B cell (primary cell): ENCODE results near the gene PLAU. TPM values are rescaled to one million over a fixed set of nuclear protein-coding genes. Genes with fewer than 3 reads are reported as not detected.

Experiments used
- ATAC-seq: fragments of 200-7000 bp; cut with Tn5 transposase; one replicate; pipeline ENCODE4 v1.10.0; 2021; ENCODE audit warnings: low read depth, mild to moderate bottlenecking, moderate number of reproducible peaks, moderate library complexity
- CTCF ChIA-PET: fragments of 350-600 bp; sonication (Branson Sonifier 250); formaldehyde crosslinking; loops from one replicate; lab custom pipeline; 2021; ENCODE audit warnings: antibody characterized with exemption, inconsistent platforms; lab: Charles Lee
- POLR2A ChIA-PET: fragments of 350-600 bp; sonication (Branson Sonifier 250); formaldehyde crosslinking; loops from one replicate; lab custom pipeline; 2021; ENCODE audit warnings: antibody characterized with exemption; lab: Charles Lee
- DNase-seq: peaks from one replicate; pipeline ENCODE4 v3.0.0; 2013
- H2AFZ ChIP-seq: 2 replicates; pipeline ENCODE4 v1.6.1; 2012; ENCODE audit warnings: mild to moderate bottlenecking, low read depth, low read length; ENCODE audit not compliant: insufficient read depth, poor library complexity, severe bottlenecking
- H3K27ac ChIP-seq, 2 donors: 1 replicate in 1 of 2; 2 replicates in 1 of 2; pipeline ENCODE4 v1.5.1; 2012 to 2013; ENCODE audit warnings: low read length in 2 of 2, mild to moderate bottlenecking in 2 of 2, moderate library complexity in 1 of 2
- H3K27me3 ChIP-seq, 4 experiments: fragments of 200-600 bp in 1 of 4; sonication (generic) in 1 of 4; replicated peaks in 1 of 4; 1 replicate in 2 of 4; 2 replicates in 2 of 4; pipeline versions ENCODE4 v1.6.1 to v1.7.0; 2013 to 2016; ENCODE audit warnings: low read length in 3 of 4, mild to moderate bottlenecking in 2 of 4, mixed read lengths in 1 of 4, moderate library complexity in 1 of 4; ENCODE audit not compliant: insufficient read depth in 4 of 4, control insufficient read depth in 3 of 4; ENCODE audit errors: control extremely low read depth in 1 of 4
- H3K36me3 ChIP-seq, 2 experiments: replicated peaks in 1 of 2; 1 replicate in 1 of 2; 2 replicates in 1 of 2; pipeline versions ENCODE4 v1.6.1 to v1.7.1; 2013; ENCODE audit warnings: low read length in 1 of 2; ENCODE audit not compliant: insufficient read depth in 2 of 2, control insufficient read depth in 1 of 2; ENCODE audit errors: control extremely low read depth in 1 of 2, extremely low read depth in 1 of 2
- H3K4me1 ChIP-seq, 2 donors: fragments of 200-600 bp in 1 of 2; sonication (generic) in 1 of 2; 1 replicate in 1 of 2; 2 replicates in 1 of 2; pipeline versions ENCODE4 v1.5.1 to v1.6.1; 2013 to 2017; ENCODE audit warnings: low read length in 2 of 2; ENCODE audit not compliant: control insufficient read depth in 2 of 2, insufficient read depth in 2 of 2
- H3K4me2 ChIP-seq: replicated peaks from 2 replicates; pipeline ENCODE3; 2012; ENCODE audit warnings: mild to moderate bottlenecking, low read depth, low read length; ENCODE audit not compliant: poor library complexity, severe bottlenecking
- H3K4me3 ChIP-seq, 5 experiments: fragments of 200-600 bp in 1 of 5; sonication (generic) in 1 of 5; 1 replicate in 3 of 5; 2 replicates in 2 of 5; pipeline versions ENCODE4 v1.5.1 to v1.7.0; 2011 to 2016; ENCODE audit warnings: low read length in 4 of 5, mild to moderate bottlenecking in 4 of 5, low read depth in 2 of 5, control low read depth in 1 of 5, moderate library complexity in 1 of 5; ENCODE audit not compliant: insufficient read depth in 1 of 5; ENCODE audit errors: control extremely low read depth in 1 of 5, extremely low read depth in 1 of 5
- H3K79me2 ChIP-seq: fragments of 200-600 bp; sonication (generic); one replicate; pipeline ENCODE4 v1.6.0; 2016; ENCODE audit warnings: low read length; ENCODE audit not compliant: control insufficient read depth, insufficient read depth
- H3K9ac ChIP-seq: fragments of 200-600 bp; sonication (generic); 2 replicates; pipeline ENCODE4 v1.6.1; 2017; ENCODE audit warnings: mild to moderate bottlenecking, low read length, moderate library complexity
- H3K9me3 ChIP-seq, 3 donors: one replicate each; pipeline versions ENCODE4 v1.6.1 to v1.7.1; 2013; ENCODE audit warnings: low read length in 2 of 3; ENCODE audit not compliant: control insufficient read depth in 2 of 3, insufficient read depth in 1 of 3; ENCODE audit errors: control extremely low read depth in 1 of 3
- H4K20me1 ChIP-seq: 2 replicates; pipeline ENCODE4 v1.6.0; 2012; ENCODE audit warnings: mild to moderate bottlenecking, low read length; ENCODE audit not compliant: insufficient read depth, control insufficient read depth, poor library complexity, severe bottlenecking
- H3K27ac Mint-ChIP-seq: one replicate; pipeline ENCODE4 v1.8.0; 2021; ENCODE audit warnings: mixed read lengths
- H3K27me3 Mint-ChIP-seq: one replicate; pipeline ENCODE4 v1.8.0; 2021; ENCODE audit warnings: mixed read lengths
- H3K4me1 Mint-ChIP-seq: one replicate; pipeline ENCODE4 v1.8.0; 2021; ENCODE audit warnings: mixed read lengths
- H3K4me3 Mint-ChIP-seq: one replicate; pipeline ENCODE4 v1.8.0; 2021; ENCODE audit warnings: mixed read lengths
- H3K9me3 Mint-ChIP-seq: one replicate; pipeline ENCODE4 v1.8.0; 2022; ENCODE audit warnings: mixed read lengths; ENCODE audit not compliant: insufficient read depth
- CTCF ChIP-seq: fragments of 200-600 bp; IDR thresholded peaks from one replicate; pipeline ENCODE4 v1.8.0; 2022; ENCODE audit warnings: antibody characterized with exemption, mild to moderate bottlenecking
- EZH2 ChIP-seq: IDR thresholded peaks from 2 replicates; pipeline ENCODE4 v1.6.1; 2012; ENCODE audit warnings: borderline replicate concordance, low read depth, mild to moderate bottlenecking, moderate library complexity, low read length; ENCODE audit not compliant: insufficient read depth, poor library complexity, severe bottlenecking
- WGBS: methylation state at CpG from one replicate; pipeline ENCODE4 v1.1.5; 2013; ENCODE audit warnings: missing lambda C conversion rate; ENCODE audit not compliant: insufficient coverage; 5-methylcytosine and 5-hydroxymethylcytosine counted together
- intact Hi-C: fragments of 100-400 bp; cut with micrococcal nuclease; formaldehyde crosslinking; loops from one replicate; pipeline ENCODE4 v1.10.0; 2022
- polyA plus RNA-seq: library from polyadenylated mRNA; depleted of rRNA; stranded (reverse); fragments of >200 nt; gene quantifications from 2 replicates; pipeline ENCODE4 v1.2.3, GENCODE V29; 2012
- total RNA-seq, 2 donors: library from RNA; stranded (reverse); fragments of 120-200 nt in 1 of 2; gene quantifications; 1 replicate in 1 of 2; 2 replicates in 1 of 2; pipeline versions ENCODE4 v1.2.3 to v1.2.4, GENCODE V29; 2013 to 2022

Gene PLAU
- total and polyA plus RNA-seq, 2 donors (not counting 1 experiment from before 2014, with no cell fraction given): 0.04 TPM; not detected in 1

- ChIA-PET CTCF (interaction anchor here (0.7 to 9.4 kb wide), 9 partner anchors 8 to 20 kb away, joined by 3 to 102 read pairs (median 4); partner anchors contain the start of gene CAMK2G), POLR2A (interaction anchor here (0.6 to 2.4 kb wide), 5 partner anchors 9 to 1501 kb away, joined by 3 to 9 read pairs (median 3); partner anchors contain the start of gene CAMK2G)
- H3K79me2 ChIP-seq: peaks cover 67% of the 10 kb centered on the region
These were observed 45.2 kb upstream of the PLAU start for GRCh38 chr10:73865459-73866442.

More at GRCh38 chr10:73865459-73866442, 45.2 kb upstream of the PLAU start:
- Mint-ChIP-seq H3K4me3 (peak overlapping the region; percentile 81), H3K9me3 (no peaks in the 10 kb centered on the region), H3K27me3 (no peaks in the 10 kb centered on the region), H3K4me1 (peaks cover 57% of the 10 kb centered on the region), H3K27ac (peak overlapping the region; percentile 96)
- Histone ChIP-seq H2AFZ (peak overlapping the region; percentile 31), H3K27ac (peak overlapping the region; percentile 68 to 81), H3K27me3 (no peaks in the 10 kb centered on the region), H3K4me3 (peak overlapping the region; percentile 19 to 58 (median 42)), H3K9ac (peak overlapping the region; percentile 48), H3K36me3 (peaks cover 0 to 32% of the 10 kb centered on the region in 2 experiments), H3K4me1 (peaks cover 36 to 45% of the 10 kb centered on the region in 2 donors), H4K20me1 (no peaks in the 10 kb centered on the region), H3K9me3 (no peaks in the 10 kb centered on the region), H3K4me2 (peak overlapping the region; percentile 79)
- intact Hi-C loops: loop anchor here (1.0 to 2.0 kb wide), 3 partner anchors 10 to 17 kb away; no protein-coding TSS in a partner anchor
- DNase-seq: peak; percentile 84
- TF ChIP-seq CTCF (no peak), EZH2 (no peak)
- WGBS: 11% methylated on average over 7 of the region's 11 CpGs
- ATAC-seq: peak; percentile 92
